Measurements from ENCODE around the gene HIVEP3. TPM values are rescaled to one million over a fixed set of nuclear protein-coding genes. Genes with fewer than 3 reads are reported as not detected.
A peak's percentile ranks its signal among the peaks of the same experiment; 100 is the strongest.

Gene HIVEP3
- total RNA-seq, 2 experiments from 2014 or later, result 13.2 to 13.4 TPM

DNA sequence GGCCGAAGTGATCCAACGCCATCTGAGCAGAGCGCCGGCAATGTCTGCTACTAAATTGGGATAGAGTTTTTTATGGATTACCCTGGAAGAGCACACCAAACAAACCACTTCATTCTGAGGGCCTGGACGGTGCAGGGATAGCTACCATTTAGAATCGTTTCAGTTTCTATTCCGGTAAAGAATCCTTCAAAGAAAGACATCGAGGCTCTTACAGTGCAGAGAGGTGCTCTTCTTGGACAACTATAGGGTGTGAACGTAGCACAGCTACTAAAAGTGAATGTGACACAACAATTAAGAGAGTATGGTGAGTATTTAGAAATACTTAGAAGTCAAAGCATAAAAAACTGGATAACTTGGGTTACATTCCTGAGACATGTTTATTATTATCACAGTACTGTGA lies 16.1 kb downstream of the HIVEP3 start:
- CTCF ChIA-PET, result interaction anchor here (0.6 kb wide), 1 partner anchor 10 kb away, joined by 3 read pairs; no protein-coding TSS in a partner anchor
- no peaks in the 10 kb centered on the region for H3K27me3 Mint-ChIP-seq (ENCODE audit: low read depth)
- no peak for DNase-seq
- H3K4me3 Mint-ChIP-seq, result no peak overlapping the region
- no peak overlapping the region for H3K27ac Mint-ChIP-seq
- no peaks in the 10 kb centered on the region for H3K9me3 Mint-ChIP-seq
- H3K36me3 Mint-ChIP-seq (ENCODE audit: low read depth), result no peaks in the 10 kb centered on the region
- H3K4me1 Mint-ChIP-seq (ENCODE audit: low read depth), result peaks cover 51% of the 10 kb centered on the region
- intact Hi-C loops (cut with micrococcal nuclease), result no loop called here

GRCh38 chr1:41902159-41902577 lies 16.6 kb downstream of the HIVEP3 start:
- Mint-ChIP-seq H3K4me1 (ENCODE audit: low read depth) (peaks cover 53% of the 10 kb centered on the region), H3K27me3 (ENCODE audit: low read depth) (no peaks in the 10 kb centered on the region), H3K27ac (no peak overlapping the region), H3K36me3 (ENCODE audit: low read depth) (no peaks in the 10 kb centered on the region), H3K4me3 (no peak overlapping the region), H3K9me3 (no peaks in the 10 kb centered on the region)
- CTCF ChIA-PET, result interaction anchor here (0.6 kb wide), 1 partner anchor 9 kb away, joined by 3 read pairs; no protein-coding TSS in a partner anchor
- no peak for DNase-seq
- intact Hi-C loops (cut with micrococcal nuclease), result no loop called here

DNA sequence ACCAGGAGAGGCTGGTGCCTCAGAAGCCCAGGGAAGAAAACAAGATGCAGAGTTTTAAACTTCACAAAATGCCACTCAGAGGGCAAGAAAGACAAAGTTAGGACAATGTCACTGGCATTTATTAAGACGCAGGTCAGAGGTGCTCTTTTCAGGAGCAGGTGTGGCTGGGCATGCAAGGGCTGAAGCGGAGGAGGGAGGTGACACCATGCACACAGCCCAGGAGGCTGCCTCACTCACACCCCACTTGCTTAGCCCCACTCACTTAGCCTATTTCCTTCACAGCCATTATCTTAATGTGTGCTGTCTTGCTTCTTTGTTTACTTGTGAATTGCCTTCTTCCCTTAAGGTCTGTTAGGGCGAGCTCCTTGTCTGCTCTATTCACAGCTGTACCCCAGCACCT lies 17.2 kb downstream of the HIVEP3 start:
- Mint-ChIP-seq H3K27ac (no peak overlapping the region), H3K9me3 (no peaks in the 10 kb centered on the region), H3K36me3 (ENCODE audit: low read depth) (no peaks in the 10 kb centered on the region), H3K4me3 (no peak overlapping the region), H3K4me1 (ENCODE audit: low read depth) (peaks cover 53% of the 10 kb centered on the region), H3K27me3 (ENCODE audit: low read depth) (no peaks in the 10 kb centered on the region)
- intact Hi-C loops (cut with micrococcal nuclease), result no loop called here
- CTCF ChIA-PET, result no interaction called here
- no peak for DNase-seq

DNA sequence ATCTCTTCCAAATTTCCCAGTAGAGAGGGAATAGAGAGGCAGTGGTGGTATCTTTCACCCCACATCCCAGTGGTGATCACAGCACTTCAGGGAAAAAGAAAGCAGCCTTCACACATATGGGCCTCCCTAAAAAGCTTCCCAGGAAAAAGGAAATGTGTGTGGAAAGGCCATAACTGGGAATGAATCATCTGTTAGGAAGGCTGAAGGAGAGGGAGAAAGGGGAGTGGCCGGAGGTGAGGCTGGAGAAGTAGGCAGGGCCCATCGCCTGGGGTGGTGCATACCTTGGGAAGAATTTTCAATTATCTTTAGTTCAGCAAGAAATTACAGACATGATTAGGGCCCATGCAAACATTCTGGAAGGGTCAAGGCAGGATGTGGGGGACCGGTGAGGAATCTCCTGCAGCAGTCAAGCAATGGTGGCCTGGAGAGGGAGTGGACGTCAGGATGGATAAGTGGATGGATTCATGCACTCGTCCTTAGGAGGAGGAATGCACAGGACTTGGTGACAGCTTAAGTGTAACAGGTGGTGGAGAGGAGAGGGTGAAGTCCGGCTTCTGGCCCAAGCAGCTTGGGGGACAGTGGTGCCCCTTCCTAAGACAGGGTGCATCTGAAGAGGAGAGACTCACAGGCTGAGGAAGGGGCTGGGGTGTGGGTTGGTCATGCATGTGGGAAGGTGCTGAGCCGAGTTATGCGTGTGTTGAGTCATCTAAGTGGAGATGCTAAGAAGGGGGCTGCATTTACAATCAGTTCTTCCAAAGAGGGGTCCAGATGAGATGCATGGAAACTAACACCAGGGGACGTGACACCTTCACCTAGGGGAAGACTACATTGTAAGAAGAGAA lies 17.9 kb downstream of the HIVEP3 start:
- Mint-ChIP-seq H3K4me1 (ENCODE audit: low read depth) (peaks cover 53% of the 10 kb centered on the region), H3K27me3 (ENCODE audit: low read depth) (no peaks in the 10 kb centered on the region), H3K4me3 (no peak overlapping the region), H3K9me3 (no peaks in the 10 kb centered on the region), H3K36me3 (ENCODE audit: low read depth) (no peaks in the 10 kb centered on the region), H3K27ac (no peak overlapping the region)
- intact Hi-C loops (cut with micrococcal nuclease), result no loop called here
- CTCF ChIA-PET, result interaction anchor here (1.6 kb wide), 1 partner anchor 18 kb away, joined by 5 read pairs; the partner anchor contains the start of gene HIVEP3
- DNase-seq, result no peak

DNA sequence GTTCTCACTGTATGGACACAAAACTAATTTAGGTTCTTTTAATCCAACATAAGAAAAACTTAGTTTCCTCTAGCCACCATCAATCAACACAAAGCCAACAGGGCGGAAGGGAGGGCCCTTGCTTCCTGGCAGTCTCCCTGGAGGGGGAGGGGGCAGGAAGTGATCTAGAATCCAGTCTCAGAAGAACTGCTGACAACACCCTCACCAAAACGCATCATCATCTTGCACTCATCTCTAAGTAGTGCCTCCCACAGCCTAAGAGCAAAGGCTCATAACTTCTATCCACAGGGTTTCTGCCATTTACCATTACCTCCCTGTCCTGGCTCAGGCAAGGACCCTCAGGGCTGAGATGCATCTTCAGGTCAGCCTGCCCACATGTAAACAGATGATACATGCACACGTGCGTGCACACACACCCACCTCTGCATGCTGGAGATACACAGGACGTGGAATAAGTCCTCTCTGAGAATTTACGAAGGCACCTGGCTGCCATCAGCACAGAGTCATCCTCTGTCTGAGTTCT lies 20.5 kb downstream of the HIVEP3 start:
- CTCF ChIA-PET, result no interaction called here
- intact Hi-C loops (cut with micrococcal nuclease), result loop anchor here (1.0 to 10.0 kb wide), 2 partner anchors 22 to 233 kb away; no protein-coding TSS in a partner anchor
- Mint-ChIP-seq H3K36me3 (ENCODE audit: low read depth) (no peaks in the 10 kb centered on the region), H3K4me1 (ENCODE audit: low read depth) (peaks cover 59% of the 10 kb centered on the region), H3K27me3 (ENCODE audit: low read depth) (no peaks in the 10 kb centered on the region), H3K9me3 (no peaks in the 10 kb centered on the region), H3K27ac (peak overlapping the region; percentile 92), H3K4me3 (peak overlapping the region; percentile 65)
- peak; percentile 94 for DNase-seq

- intact Hi-C loops (cut with micrococcal nuclease), result loop anchor here (10.0 kb wide), 1 partner anchor 231 kb away; no protein-coding TSS in a partner anchor
- Mint-ChIP-seq H3K4me3 (no peak overlapping the region), H3K36me3 (ENCODE audit: low read depth) (no peaks in the 10 kb centered on the region), H3K27me3 (ENCODE audit: low read depth) (no peaks in the 10 kb centered on the region), H3K4me1 (ENCODE audit: low read depth) (peaks cover 64% of the 10 kb centered on the region), H3K27ac (no peak overlapping the region), H3K9me3 (no peaks in the 10 kb centered on the region)
- CTCF ChIA-PET, result no interaction called here
- no peak for DNase-seq
These were observed 23.2 kb downstream of the HIVEP3 start for GRCh38 chr1:41895552-41895951.

- no peak for DNase-seq
- H3K36me3 Mint-ChIP-seq (ENCODE audit: low read depth), result no peaks in the 10 kb centered on the region
- H3K4me1 Mint-ChIP-seq (ENCODE audit: low read depth), result peaks cover 64% of the 10 kb centered on the region
- no peak overlapping the region for H3K4me3 Mint-ChIP-seq
- CTCF ChIA-PET, result no interaction called here
- no peak overlapping the region for H3K27ac Mint-ChIP-seq
- H3K9me3 Mint-ChIP-seq, result no peaks in the 10 kb centered on the region
- no peaks in the 10 kb centered on the region for H3K27me3 Mint-ChIP-seq (ENCODE audit: low read depth)
- intact Hi-C loops (cut with micrococcal nuclease), result loop anchor here (5.0 to 10.0 kb wide), 2 partner anchors 37 to 230 kb away; no protein-coding TSS in a partner anchor
These were observed 23.8 kb downstream of the HIVEP3 start for GRCh38 chr1:41894808-41895483.

DNA sequence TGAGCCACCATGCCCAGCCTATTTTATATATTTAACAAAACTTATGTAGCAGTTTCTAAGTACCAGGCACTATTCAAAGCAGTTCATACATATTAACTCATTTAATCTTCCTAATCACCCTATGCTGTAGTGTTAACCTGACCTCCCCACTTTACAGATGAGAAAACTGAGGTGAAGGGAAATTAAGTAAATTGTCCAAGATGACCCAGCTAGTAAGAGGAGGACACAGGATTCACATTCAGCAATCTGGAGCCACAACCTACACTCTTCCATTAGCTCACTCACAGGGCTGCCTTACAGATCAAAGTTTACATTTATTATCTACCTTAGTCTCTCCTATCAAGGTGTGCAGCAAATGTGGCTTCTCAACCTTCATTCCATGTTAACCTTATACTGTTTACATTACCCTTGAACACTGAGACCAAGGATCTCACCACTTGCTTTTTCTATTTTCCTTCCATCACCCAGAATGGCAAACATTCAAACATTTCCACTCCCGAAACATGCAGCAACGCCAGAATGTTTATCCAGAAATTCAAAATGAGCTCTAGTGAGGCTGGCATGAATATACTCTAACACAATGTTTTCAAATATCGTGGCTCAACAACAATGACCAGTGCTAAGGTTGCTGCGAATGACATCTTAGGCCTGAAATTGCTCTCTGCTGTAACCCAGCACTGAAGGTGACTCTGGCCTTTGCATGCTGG lies 24.5 kb downstream of the HIVEP3 start:
- peaks cover 60% of the 10 kb centered on the region for H3K4me1 Mint-ChIP-seq (ENCODE audit: low read depth)
- H3K36me3 Mint-ChIP-seq (ENCODE audit: low read depth), result no peaks in the 10 kb centered on the region
- H3K9me3 Mint-ChIP-seq, result no peaks in the 10 kb centered on the region
- H3K27ac Mint-ChIP-seq, result no peak overlapping the region
- no peak overlapping the region for H3K4me3 Mint-ChIP-seq
- CTCF ChIA-PET, result no interaction called here
- no peak for DNase-seq
- H3K27me3 Mint-ChIP-seq (ENCODE audit: low read depth), result no peaks in the 10 kb centered on the region
- intact Hi-C loops (cut with micrococcal nuclease), result loop anchor here (5.0 to 10.0 kb wide), 2 partner anchors 38 to 229 kb away; no protein-coding TSS in a partner anchor

- intact Hi-C loops (cut with micrococcal nuclease), result loop anchor here (5.0 to 10.0 kb wide), 2 partner anchors 40 to 228 kb away; no protein-coding TSS in a partner anchor
- peak overlapping the region; percentile 68 for H3K27ac Mint-ChIP-seq
These were observed 26.4 kb downstream of the HIVEP3 start for GRCh38 chr1:41892301-41892781.

GRCh38 chr1:41891199-41891896 lies 27.4 kb downstream of the HIVEP3 start:
- H3K4me3 Mint-ChIP-seq, result peak overlapping the region; percentile 69
- no peaks in the 10 kb centered on the region for H3K9me3 Mint-ChIP-seq
- H3K27me3 Mint-ChIP-seq (ENCODE audit: low read depth), result no peaks in the 10 kb centered on the region
- CTCF ChIA-PET, result interaction anchor here (0.8 to 2.7 kb wide), 15 partner anchors 9 to 376 kb away, joined by 3 to 11 read pairs (median 4); partner anchors contain the start of gene HIVEP3
- H3K27ac Mint-ChIP-seq, result peak overlapping the region; percentile 68
- no peaks in the 10 kb centered on the region for H3K36me3 Mint-ChIP-seq (ENCODE audit: low read depth)
- peak; percentile 71 for DNase-seq
- H3K4me1 Mint-ChIP-seq (ENCODE audit: low read depth), result peaks cover 45% of the 10 kb centered on the region
- intact Hi-C loops (cut with micrococcal nuclease), result loop anchor here (1.0 to 10.0 kb wide), 6 partner anchors 27 to 317 kb away; partner anchors contain the start of gene HIVEP3

More at GRCh38 chr1:41892301-41892781, 26.4 kb downstream of the HIVEP3 start:
- no peaks in the 10 kb centered on the region for H3K9me3 Mint-ChIP-seq
- no peaks in the 10 kb centered on the region for H3K27me3 Mint-ChIP-seq (ENCODE audit: low read depth)
- no peaks in the 10 kb centered on the region for H3K36me3 Mint-ChIP-seq (ENCODE audit: low read depth)
- H3K4me1 Mint-ChIP-seq (ENCODE audit: low read depth), result peaks cover 51% of the 10 kb centered on the region
- peak overlapping the region; percentile 69 for H3K4me3 Mint-ChIP-seq
- CTCF ChIA-PET, result interaction anchor here (0.7 to 2.7 kb wide), 18 partner anchors 10 to 401 kb away, joined by 3 to 11 read pairs (median 4); partner anchors contain the start of gene HIVEP3
- DNase-seq, result peak; percentile 46

GRCh38 chr1:41890825-41891198 lies 27.9 kb downstream of the HIVEP3 start:
- peak overlapping the region; percentile 69 for H3K4me3 Mint-ChIP-seq
- H3K27me3 Mint-ChIP-seq (ENCODE audit: low read depth), result no peaks in the 10 kb centered on the region
- peaks cover 45% of the 10 kb centered on the region for H3K4me1 Mint-ChIP-seq (ENCODE audit: low read depth)
- intact Hi-C loops (cut with micrococcal nuclease), result loop anchor here (1.0 to 10.0 kb wide), 6 partner anchors 27 to 317 kb away; partner anchors contain the start of gene HIVEP3
- no peaks in the 10 kb centered on the region for H3K9me3 Mint-ChIP-seq
- DNase-seq, result no peak
- no peaks in the 10 kb centered on the region for H3K36me3 Mint-ChIP-seq (ENCODE audit: low read depth)
- CTCF ChIA-PET, result interaction anchor here (1.2 to 2.7 kb wide), 9 partner anchors 8 to 317 kb away, joined by 3 to 11 read pairs (median 5); no protein-coding TSS in a partner anchor
- peak overlapping the region; percentile 68 for H3K27ac Mint-ChIP-seq

Data from activated naive CD4-positive, alpha-beta T cell treated with anti-CD3 and anti-CD28 coated beads for 36 hours (primary cell).